ENCODE measurements around the gene ZDHHC14. TPM values are rescaled to one million over a fixed set of nuclear protein-coding genes. Genes with fewer than 3 reads are reported as not detected.

The ZDHHC14 gene
- total RNA-seq, 1 donor, result 4.3 TPM

DNA sequence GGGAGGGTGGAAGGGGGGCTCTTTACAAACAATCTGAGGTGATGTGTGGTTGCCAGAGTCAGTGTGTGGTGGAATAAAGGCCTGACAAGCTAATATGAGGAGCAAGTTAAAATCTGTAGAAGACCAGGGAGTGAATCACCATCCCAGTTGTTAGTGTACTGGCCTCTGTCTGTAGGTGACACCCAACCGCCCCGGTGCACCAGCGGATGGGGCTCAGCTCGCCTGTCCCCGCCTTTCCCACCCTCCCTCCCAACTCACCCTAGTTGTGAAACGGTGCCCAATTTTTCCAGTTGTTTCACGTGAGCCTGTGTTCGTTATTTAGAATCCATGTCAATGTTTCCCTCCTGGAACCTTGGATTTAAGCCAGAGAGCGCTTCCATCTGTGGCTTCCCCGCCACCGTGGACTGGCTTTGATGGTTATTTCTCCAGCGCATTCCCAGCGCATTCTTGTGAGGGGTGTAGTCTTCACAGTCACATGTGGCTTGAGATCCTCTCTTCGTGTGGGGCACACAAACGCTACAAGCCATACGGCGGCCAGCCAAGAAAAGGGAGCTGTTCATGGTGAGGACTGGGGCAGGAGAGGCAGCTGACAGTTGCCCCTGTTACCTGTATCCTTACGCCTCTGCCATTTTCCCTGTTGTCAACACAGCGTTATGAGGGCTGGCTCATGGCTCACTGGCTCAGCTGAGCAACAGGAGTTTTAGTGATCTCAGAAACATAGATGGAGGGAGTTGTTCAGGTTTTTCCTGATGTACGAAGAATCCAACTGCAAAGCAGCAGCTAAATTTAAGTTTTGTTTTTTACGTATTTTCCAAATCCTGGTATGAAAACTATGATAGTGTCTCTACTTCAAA lies 137.6 kb downstream of the ZDHHC14 start:
- TF ChIP-seq, protein P1, sequence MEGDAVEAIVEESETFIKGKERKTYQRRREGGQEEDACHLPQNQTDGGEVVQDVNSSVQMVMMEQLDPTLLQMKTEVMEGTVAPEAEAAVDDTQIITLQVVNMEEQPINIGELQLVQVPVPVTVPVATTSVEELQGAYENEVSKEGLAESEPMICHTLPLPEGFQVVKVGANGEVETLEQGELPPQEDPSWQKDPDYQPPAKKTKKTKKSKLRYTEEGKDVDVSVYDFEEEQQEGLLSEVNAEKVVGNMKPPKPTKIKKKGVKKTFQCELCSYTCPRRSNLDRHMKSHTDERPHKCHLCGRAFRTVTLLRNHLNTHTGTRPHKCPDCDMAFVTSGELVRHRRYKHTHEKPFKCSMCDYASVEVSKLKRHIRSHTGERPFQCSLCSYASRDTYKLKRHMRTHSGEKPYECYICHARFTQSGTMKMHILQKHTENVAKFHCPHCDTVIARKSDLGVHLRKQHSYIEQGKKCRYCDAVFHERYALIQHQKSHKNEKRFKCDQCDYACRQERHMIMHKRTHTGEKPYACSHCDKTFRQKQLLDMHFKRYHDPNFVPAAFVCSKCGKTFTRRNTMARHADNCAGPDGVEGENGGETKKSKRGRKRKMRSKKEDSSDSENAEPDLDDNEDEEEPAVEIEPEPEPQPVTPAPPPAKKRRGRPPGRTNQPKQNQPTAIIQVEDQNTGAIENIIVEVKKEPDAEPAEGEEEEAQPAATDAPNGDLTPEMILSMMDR (IDR thresholded peaks at IDR 0.05; ENCODE audit: insufficient read depth, low read depth, low read length), result no peak
- H3K4me3 ChIP-seq (ENCODE audit: low read depth, low read length), result no peak overlapping the region
- peak; percentile 28 for DNase-seq (ENCODE audit: low read depth)

GRCh38 chr6:157519255-157520116 lies 138.5 kb downstream of the ZDHHC14 start:
- H3K4me3 ChIP-seq (ENCODE audit: low read depth, low read length), result no peak overlapping the region
- DNase-seq (ENCODE audit: low read depth), result no peak
- TF ChIP-seq, protein P1 (IDR thresholded peaks at IDR 0.05; ENCODE audit: insufficient read depth, low read depth, low read length), result no peak

DNA sequence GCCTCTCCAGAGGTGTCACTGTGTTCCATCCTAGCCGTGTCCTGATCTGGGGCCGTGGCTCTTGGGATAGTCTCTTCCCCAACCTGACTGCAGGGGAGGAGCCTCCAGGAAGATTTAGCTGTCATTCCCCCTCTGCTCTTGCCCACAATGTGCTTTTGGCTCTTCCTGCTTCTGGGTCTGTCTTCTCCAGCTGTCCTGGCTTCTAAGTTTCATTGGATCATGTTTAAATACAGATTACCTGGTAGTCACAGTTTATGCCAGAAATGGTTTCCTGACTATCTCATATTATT lies 139.1 kb downstream of the ZDHHC14 start:
- TF ChIP-seq, protein P1 (IDR thresholded peaks at IDR 0.05; ENCODE audit: insufficient read depth, low read depth, low read length), result no peak
- H3K4me3 ChIP-seq (ENCODE audit: low read depth, low read length), result no peak overlapping the region
- DNase-seq (ENCODE audit: low read depth), result no peak

DNA sequence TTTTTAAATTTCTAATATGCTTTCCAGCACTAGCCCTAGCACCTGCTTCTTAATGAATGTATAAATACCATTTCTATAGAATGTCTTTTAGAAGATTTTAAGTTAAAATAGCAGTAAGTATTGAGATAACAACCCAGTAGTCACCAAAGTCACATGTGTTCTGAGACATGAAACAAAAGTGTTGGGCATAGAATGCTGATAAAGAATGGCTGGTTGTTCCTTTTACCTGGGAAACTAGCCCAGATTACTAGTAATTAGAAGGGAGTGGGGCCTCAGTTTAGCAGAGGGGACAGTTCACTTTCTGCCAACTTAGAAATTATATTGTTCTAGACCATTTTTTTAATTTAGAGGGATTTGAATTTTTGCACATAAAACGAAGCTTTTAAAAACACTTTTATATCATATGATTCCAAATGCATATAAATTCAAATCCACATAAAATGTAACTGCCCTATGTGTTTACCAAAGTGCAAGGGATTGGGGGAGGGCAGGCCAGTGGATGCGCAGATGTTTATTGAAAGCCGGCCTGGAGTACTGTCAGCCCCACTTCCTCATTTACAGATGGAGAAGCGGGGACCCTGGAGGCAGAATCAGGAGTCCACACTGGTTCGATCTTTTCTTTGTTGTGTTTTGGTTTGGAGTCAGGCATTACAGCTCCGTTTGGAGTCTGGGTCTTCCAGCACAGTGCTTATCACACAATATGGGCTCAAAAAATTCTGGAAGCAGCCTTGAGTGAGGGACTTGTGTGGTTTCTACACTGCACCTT lies 139.8 kb downstream of the ZDHHC14 start:
- no peak for DNase-seq (ENCODE audit: low read depth)
- no peak overlapping the region for H3K4me3 ChIP-seq (ENCODE audit: low read depth, low read length)
- TF ChIP-seq, protein P1 (IDR thresholded peaks at IDR 0.05; ENCODE audit: insufficient read depth, low read depth, low read length), result no peak

DNA sequence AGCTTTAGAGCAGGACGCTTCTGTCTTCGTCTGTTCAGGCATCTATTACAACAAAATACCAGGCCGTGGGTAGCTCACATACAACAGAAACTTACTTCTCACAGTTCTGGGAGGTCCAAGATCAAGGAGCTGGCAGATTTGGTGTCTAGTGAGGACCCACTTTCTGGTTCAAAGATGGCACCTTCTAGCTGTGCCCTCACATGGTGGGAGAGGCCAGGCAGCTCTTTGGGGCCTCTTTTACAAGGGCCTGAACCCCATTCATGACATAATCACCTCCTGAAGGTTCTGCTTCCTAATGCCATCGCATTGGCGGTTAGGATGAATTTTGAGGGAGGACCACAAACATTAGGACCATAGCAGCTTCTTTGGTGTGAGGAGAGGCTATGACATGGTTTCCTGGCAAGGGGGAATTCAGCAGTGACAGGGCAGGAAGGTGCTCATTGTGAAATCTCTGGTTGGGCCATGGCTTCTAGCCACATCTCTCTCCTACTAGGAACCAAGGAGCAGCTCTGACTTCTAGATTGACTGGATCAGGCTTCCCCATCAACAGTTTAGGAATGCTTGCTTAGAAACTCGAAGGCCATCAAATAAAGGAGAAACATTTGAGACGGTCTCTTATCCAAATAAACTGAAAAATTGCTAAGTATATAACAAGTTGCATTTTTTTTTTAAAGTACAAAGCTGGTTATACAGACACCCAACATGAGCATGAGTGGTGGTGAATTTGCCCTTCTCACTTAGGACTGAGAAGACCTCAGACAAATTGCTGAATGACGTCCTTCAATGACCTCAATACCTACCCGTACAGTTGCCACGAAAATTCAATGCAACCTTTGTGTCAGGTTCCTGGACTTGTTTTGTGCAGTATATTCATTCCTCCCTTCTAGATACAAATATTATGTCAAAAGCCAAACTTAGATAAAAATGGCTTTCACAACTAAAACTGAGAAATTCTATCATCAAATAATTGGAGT lies 140.7 kb downstream of the ZDHHC14 start:
- TF ChIP-seq, protein P1 (IDR thresholded peaks at IDR 0.05; ENCODE audit: insufficient read depth, low read depth, low read length), result no peak
- H3K4me3 ChIP-seq (ENCODE audit: low read depth, low read length), result no peak overlapping the region
- no peak for DNase-seq (ENCODE audit: low read depth)

DNA sequence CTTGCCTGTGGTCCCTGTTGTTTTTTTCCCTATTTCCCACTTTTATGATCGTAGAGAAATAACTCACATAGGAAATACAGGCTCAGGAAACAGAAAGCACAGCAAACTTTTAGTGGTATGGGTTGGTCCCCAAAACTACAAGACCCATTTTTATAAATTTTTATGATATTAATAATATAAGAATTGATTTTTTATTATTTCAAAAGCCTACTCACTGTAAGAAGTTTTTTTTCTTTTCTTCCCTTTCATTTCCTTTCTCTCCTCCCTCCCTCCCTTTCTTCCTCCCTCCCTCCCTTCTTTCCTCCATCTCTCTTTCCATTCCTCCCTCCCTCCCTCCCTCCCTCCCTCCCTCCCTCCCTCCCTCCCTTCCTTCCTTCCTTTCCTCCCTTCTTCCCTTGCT lies 141.5 kb downstream of the ZDHHC14 start:
- DNase-seq (ENCODE audit: low read depth), result no peak
- H3K4me3 ChIP-seq (ENCODE audit: low read depth, low read length), result no peak overlapping the region
- TF ChIP-seq, protein P1 (IDR thresholded peaks at IDR 0.05; ENCODE audit: insufficient read depth, low read depth, low read length), result no peak
